ENCODE data around the gene NEURL4. TPM values are rescaled to one million over a fixed set of nuclear protein-coding genes. Genes with fewer than 3 reads are reported as not detected.

NEURL4 gene
- total and polyA plus RNA-seq, 2 experiments from 2014 or later: 6.3 to 42.3 TPM

DNA sequence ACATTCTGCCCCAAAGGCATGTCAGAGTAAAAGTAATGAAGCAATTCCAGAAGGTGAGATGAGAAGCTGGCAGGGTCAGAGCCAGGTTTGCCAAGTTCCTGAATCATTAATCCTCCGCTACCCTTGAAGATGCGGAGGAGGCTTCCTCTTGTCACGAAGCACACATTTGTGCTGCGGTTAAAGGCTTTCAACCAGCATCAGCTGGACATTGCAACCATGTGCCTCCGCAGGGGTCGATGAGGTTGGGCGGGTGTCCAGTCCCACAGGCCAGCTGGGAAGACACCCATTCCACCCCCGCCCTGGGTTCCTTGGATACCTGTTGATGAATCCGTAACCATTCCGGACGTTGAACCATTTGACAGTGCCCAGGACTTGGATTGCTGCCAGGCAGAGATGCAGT lies 36.0 kb downstream of the NEURL4 start (continued):
- no peak for TF ChIP-seq ZNF462 (CRISPR knock-in tag; IDR thresholded peaks at IDR 0.05)

DNA sequence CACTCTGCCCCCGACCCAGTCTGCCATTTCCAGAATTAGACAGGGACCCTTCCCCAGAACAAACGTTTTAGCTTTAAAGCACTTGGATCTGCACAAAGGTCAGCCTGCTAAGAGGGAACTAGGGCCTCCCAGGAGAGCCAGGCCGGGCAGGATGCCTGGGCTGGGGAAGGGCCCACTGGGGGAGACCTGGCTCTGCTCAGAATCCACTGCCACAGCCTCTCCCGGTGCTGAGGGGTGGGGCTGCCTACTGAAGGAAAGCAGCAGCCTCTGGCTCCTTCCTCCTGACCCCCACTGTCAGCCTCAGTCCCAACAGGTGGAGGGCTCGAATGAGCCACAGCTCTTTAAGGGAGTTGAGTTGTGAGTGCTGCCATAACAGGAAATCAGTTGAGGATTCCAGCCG lies 36.4 kb downstream of the NEURL4 start:
- Histone ChIP-seq H3K4me3 (peak overlapping the region; percentile 61; the same call in 1 of the 2 replicates), H3K9me2 (ENCODE audit: insufficient read depth) (no peaks in the 10 kb centered on the region), H4K20me1 (replicated peaks; ENCODE audit: insufficient read depth) (peaks cover 4% of the 10 kb centered on the region; the same call in 1 of the 2 replicates), H2AFZ (no peak overlapping the region), H3K4me2 (peak overlapping the region; percentile 17; the same call in 1 of the 2 replicates), H3K27ac (ENCODE audit: low read depth) (no peak overlapping the region), H3K36me3 (ENCODE audit: insufficient read depth) (no peaks in the 10 kb centered on the region), H3K4me1 (ENCODE audit: insufficient read depth) (peaks cover 21% of the 10 kb centered on the region), H3K27me3 (ENCODE audit: insufficient read depth) (peaks cover 18% of the 10 kb centered on the region), H3F3A (replicated peaks; ENCODE audit: low read depth) (peaks cover 23% of the 10 kb centered on the region), H3K79me2 (replicated peaks; ENCODE audit: insufficient read depth) (no peaks in the 10 kb centered on the region)
- Mint-ChIP-seq H3K9me3 (peaks cover 9% of the 10 kb centered on the region; the same call in 1 of the 3 replicates), H3K4me1 (peaks cover 37% of the 10 kb centered on the region), H3K36me3 (ENCODE audit: low read depth) (peaks cover 11% of the 10 kb centered on the region; the same call in 2 of the 3 replicates), H3K27ac (no peak overlapping the region), H3K27me3 (ENCODE audit: insufficient read depth, low read depth, poor library complexity) (peaks cover 30% of the 10 kb centered on the region), H3K4me3 (peak overlapping the region; percentile 77)
- DNase-seq (ENCODE audit: low spot score): no peak
- ATAC-seq: no peak
- TF ChIP-seq REST (IDR thresholded peaks at IDR 0.05; ENCODE audit: unreplicated experiment) (no peak), NANOG (IDR thresholded peaks at IDR 0.05; ENCODE audit: borderline replicate concordance) (no peak), JUNB (IDR thresholded peaks at IDR 0.05; ENCODE audit: unreplicated experiment) (no peak), STAT1 (IDR thresholded peaks at IDR 0.05; ENCODE audit: unreplicated experiment) (no peak), EZH2phosphoT487 (IDR thresholded peaks at IDR 0.05; ENCODE audit: unreplicated experiment) (no peak), ZNF462 (CRISPR knock-in tag; IDR thresholded peaks at IDR 0.05) (no peak)

Measured in GM23338 (cell line).